Stomach smooth muscle (tissue), 2 donors: ENCODE results near the gene KLHL40.
"Not testable (repeated sequence)": the region's sequence is repeated elsewhere in the genome, so short reads cannot be mapped to it uniquely, and the experiment has no call there.

Source experiments
- H3K27ac ChIP-seq: one replicate; pipeline ENCODE4 v1.7.0; 2013; ENCODE audit warnings: mild to moderate bottlenecking, low read length, inconsistent platforms
- H3K27me3 ChIP-seq, 2 donors: one replicate each; pipeline ENCODE4 v1.7.0; 2013; ENCODE audit warnings: low read length in 2 of 2; ENCODE audit not compliant: insufficient read depth in 2 of 2, control insufficient read depth in 1 of 2
- H3K36me3 ChIP-seq, 2 donors: one replicate each; pipeline ENCODE4 v1.7.0; 2013; ENCODE audit warnings: low read length in 2 of 2; ENCODE audit not compliant: control insufficient read depth in 2 of 2, insufficient read depth in 2 of 2
- H3K4me1 ChIP-seq: one replicate; pipeline ENCODE4 v1.7.0; 2013; ENCODE audit warnings: low read length; ENCODE audit not compliant: control insufficient read depth, insufficient read depth
- H3K4me3 ChIP-seq, 2 donors: one replicate each; pipeline ENCODE4 v1.7.0; 2013; ENCODE audit warnings: low read length in 2 of 2
- H3K9ac ChIP-seq, 2 donors: one replicate each; pipeline ENCODE4 v1.7.0; 2013; ENCODE audit warnings: low read length in 2 of 2, mild to moderate bottlenecking in 1 of 2
- H3K9me3 ChIP-seq, 2 donors: one replicate each; pipeline ENCODE4 v1.7.0; 2013; ENCODE audit warnings: low read length in 2 of 2; ENCODE audit not compliant: control insufficient read depth in 2 of 2
- donor health status: healthy.
- donor health status: Pancreatic carcinoma.

Gene KLHL40

GRCh38 chr3:42714171-42714852 is 29.0 kb downstream of the KLHL40 start:
- Histone ChIP-seq H3K9ac (no peak overlapping the region), H3K27me3 (no peaks in the 10 kb centered on the region), H3K27ac (no peak overlapping the region), H3K4me3 (no peak overlapping the region), H3K36me3 (no peaks in the 10 kb centered on the region), H3K9me3 (no peaks in the 10 kb centered on the region), H3K4me1 (no peaks in the 10 kb centered on the region)

GRCh38 chr3:42717306-42717705 is 32.0 kb downstream of the KLHL40 start:
- H3K27me3 ChIP-seq: no peaks in the 10 kb centered on the region
- H3K27ac ChIP-seq: no peak overlapping the region
- H3K4me3 ChIP-seq: no peak overlapping the region
- no peak overlapping the region for H3K9ac ChIP-seq
- H3K4me1 ChIP-seq: no peaks in the 10 kb centered on the region
- H3K36me3 ChIP-seq: no peaks in the 10 kb centered on the region
- no peaks in the 10 kb centered on the region for H3K9me3 ChIP-seq

GRCh38 chr3:42718338-42718737 is 33.0 kb downstream of the KLHL40 start:
- H3K9ac ChIP-seq: no peak overlapping the region
- H3K27me3 ChIP-seq: no peaks in the 10 kb centered on the region
- H3K9me3 ChIP-seq: no peaks in the 10 kb centered on the region
- no peak overlapping the region for H3K27ac ChIP-seq
- H3K4me1 ChIP-seq: no peaks in the 10 kb centered on the region
- no peaks in the 10 kb centered on the region for H3K36me3 ChIP-seq
- H3K4me3 ChIP-seq: no peak overlapping the region

- Histone ChIP-seq H3K4me1 (no peaks in the 10 kb centered on the region), H3K9ac (no peak overlapping the region), H3K4me3 (no peak overlapping the region), H3K27me3 (no peaks in the 10 kb centered on the region), H3K9me3 (no peaks in the 10 kb centered on the region), H3K36me3 (no peaks in the 10 kb centered on the region), H3K27ac (no peak overlapping the region)
These were observed 33.7 kb downstream of the KLHL40 start for GRCh38 chr3:42719002-42719401.

- Histone ChIP-seq H3K27me3 (no peaks in the 10 kb centered on the region), H3K36me3 (no peaks in the 10 kb centered on the region), H3K4me3 (no peak overlapping the region), H3K27ac (no peak overlapping the region), H3K4me1 (no peaks in the 10 kb centered on the region), H3K9me3 (no peaks in the 10 kb centered on the region), H3K9ac (no peak overlapping the region)
These were observed 34.8 kb downstream of the KLHL40 start for GRCh38 chr3:42720126-42720525.

GRCh38 chr3:42721690-42722089 is 36.4 kb downstream of the KLHL40 start:
- Histone ChIP-seq H3K36me3 (no peaks in the 10 kb centered on the region), H3K27ac (no peak overlapping the region), H3K4me3 (no peak overlapping the region), H3K9ac (no peak overlapping the region), H3K4me1 (no peaks in the 10 kb centered on the region), H3K9me3 (no peaks in the 10 kb centered on the region), H3K27me3 (no peaks in the 10 kb centered on the region)

GRCh38 chr3:42722442-42722841 is 37.1 kb downstream of the KLHL40 start:
- not testable (repeated sequence) for H3K4me1 ChIP-seq, H3K4me3 ChIP-seq, H3K36me3 ChIP-seq, H3K27ac ChIP-seq, H3K27me3 ChIP-seq, H3K9me3 ChIP-seq, H3K9ac ChIP-seq

GRCh38 chr3:42723219-42723618 is 37.9 kb downstream of the KLHL40 start:
- H3K4me3 ChIP-seq: no peak overlapping the region
- H3K9ac ChIP-seq: no peak overlapping the region
- H3K4me1 ChIP-seq: no peaks in the 10 kb centered on the region
- H3K27me3 ChIP-seq: no peaks in the 10 kb centered on the region
- no peaks in the 10 kb centered on the region for H3K9me3 ChIP-seq
- H3K36me3 ChIP-seq: no peaks in the 10 kb centered on the region
- no peak overlapping the region for H3K27ac ChIP-seq

GRCh38 chr3:42725454-42725853 is 40.1 kb downstream of the KLHL40 start:
- Histone ChIP-seq H3K36me3 (no peaks in the 10 kb centered on the region), H3K9ac (no peak overlapping the region), H3K27ac (no peak overlapping the region), H3K27me3 (no peaks in the 10 kb centered on the region), H3K4me1 (no peaks in the 10 kb centered on the region), H3K9me3 (no peaks in the 10 kb centered on the region), H3K4me3 (no peak overlapping the region)

- Histone ChIP-seq H3K4me1 (no peaks in the 10 kb centered on the region), H3K36me3 (no peaks in the 10 kb centered on the region), H3K9me3 (no peaks in the 10 kb centered on the region), H3K9ac (no peak overlapping the region), H3K27me3 (no peaks in the 10 kb centered on the region), H3K4me3 (no peak overlapping the region), H3K27ac (no peak overlapping the region)
These were observed 42.7 kb downstream of the KLHL40 start for GRCh38 chr3:42728056-42728455.

- Histone ChIP-seq H3K9me3 (no peaks in the 10 kb centered on the region), H3K4me1 (no peaks in the 10 kb centered on the region), H3K9ac (no peak overlapping the region), H3K36me3 (no peaks in the 10 kb centered on the region), H3K27ac (no peak overlapping the region), H3K27me3 (no peaks in the 10 kb centered on the region), H3K4me3 (no peak overlapping the region)
These were observed 43.5 kb downstream of the KLHL40 start for GRCh38 chr3:42728668-42729364.
